NCI-H2171 (cell line): ENCODE data around the gene IPO13.
A peak's percentile ranks its signal among the peaks of the same experiment; 100 is the strongest.

Experiments used
- DNase-seq: peaks from one replicate; lab custom pipeline; 2025; lab: John Stamatoyannopoulos, UW

The IPO13 gene, protein sequence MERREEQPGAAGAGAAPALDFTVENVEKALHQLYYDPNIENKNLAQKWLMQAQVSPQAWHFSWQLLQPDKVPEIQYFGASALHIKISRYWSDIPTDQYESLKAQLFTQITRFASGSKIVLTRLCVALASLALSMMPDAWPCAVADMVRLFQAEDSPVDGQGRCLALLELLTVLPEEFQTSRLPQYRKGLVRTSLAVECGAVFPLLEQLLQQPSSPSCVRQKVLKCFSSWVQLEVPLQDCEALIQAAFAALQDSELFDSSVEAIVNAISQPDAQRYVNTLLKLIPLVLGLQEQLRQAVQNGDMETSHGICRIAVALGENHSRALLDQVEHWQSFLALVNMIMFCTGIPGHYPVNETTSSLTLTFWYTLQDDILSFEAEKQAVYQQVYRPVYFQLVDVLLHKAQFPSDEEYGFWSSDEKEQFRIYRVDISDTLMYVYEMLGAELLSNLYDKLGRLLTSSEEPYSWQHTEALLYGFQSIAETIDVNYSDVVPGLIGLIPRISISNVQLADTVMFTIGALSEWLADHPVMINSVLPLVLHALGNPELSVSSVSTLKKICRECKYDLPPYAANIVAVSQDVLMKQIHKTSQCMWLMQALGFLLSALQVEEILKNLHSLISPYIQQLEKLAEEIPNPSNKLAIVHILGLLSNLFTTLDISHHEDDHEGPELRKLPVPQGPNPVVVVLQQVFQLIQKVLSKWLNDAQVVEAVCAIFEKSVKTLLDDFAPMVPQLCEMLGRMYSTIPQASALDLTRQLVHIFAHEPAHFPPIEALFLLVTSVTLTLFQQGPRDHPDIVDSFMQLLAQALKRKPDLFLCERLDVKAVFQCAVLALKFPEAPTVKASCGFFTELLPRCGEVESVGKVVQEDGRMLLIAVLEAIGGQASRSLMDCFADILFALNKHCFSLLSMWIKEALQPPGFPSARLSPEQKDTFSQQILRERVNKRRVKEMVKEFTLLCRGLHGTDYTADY

DNA sequence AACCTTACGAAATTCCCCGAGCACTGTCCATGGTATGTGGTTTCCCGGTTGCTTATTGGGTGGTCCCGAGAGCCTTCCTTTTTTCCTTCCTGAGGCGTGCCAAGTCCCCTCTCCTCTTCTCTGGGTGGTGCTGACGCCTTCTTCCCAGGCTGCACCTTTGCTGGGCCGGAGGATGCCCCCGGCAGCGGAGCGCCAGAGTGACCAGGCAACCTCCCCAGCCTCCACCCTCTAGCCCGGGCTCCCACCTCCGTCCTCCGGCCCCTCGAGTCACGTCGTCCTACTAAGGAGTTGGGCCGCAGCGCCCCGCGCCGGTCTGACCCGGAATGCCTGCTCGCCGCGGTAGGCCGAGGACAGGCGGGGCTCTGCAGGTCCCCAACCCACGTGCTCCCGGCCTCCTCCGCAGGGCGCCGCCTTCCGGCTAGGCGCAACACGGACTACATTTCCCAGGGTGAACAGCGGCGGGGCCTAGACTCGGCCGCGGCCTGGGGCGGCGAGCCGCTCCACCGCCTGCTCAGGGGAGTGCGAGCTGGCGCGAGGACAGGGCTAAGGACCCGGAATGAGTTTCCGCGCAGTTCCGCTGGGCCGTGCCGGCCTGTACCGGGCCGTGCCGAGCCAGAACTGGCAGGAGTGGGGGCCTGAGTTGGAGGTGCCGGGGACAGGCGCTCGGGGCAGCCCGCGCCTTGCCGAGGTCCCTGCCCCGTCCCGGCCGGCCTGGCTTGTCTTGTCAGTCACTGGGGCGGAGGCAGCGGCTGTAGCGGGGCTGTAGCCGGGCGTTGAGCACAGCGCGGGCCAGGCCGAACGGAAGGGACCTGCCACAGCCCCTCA lies at the start of gene IPO13:
Gene IPO13, plus strand, starts transcription at position 715 of the 825 bp plus-strand sequence. CDS start 651 bp downstream, outside the sequence.
- DNase-seq, result peak; percentile 93

- DNase-seq, result no peak
Measured at GRCh38 chr1:43898981-43899380, 47.8 kb upstream of the IPO13 start.

- no peak for DNase-seq
Measured at GRCh38 chr1:43900386-43900785, 46.4 kb upstream of the IPO13 start.

DNA sequence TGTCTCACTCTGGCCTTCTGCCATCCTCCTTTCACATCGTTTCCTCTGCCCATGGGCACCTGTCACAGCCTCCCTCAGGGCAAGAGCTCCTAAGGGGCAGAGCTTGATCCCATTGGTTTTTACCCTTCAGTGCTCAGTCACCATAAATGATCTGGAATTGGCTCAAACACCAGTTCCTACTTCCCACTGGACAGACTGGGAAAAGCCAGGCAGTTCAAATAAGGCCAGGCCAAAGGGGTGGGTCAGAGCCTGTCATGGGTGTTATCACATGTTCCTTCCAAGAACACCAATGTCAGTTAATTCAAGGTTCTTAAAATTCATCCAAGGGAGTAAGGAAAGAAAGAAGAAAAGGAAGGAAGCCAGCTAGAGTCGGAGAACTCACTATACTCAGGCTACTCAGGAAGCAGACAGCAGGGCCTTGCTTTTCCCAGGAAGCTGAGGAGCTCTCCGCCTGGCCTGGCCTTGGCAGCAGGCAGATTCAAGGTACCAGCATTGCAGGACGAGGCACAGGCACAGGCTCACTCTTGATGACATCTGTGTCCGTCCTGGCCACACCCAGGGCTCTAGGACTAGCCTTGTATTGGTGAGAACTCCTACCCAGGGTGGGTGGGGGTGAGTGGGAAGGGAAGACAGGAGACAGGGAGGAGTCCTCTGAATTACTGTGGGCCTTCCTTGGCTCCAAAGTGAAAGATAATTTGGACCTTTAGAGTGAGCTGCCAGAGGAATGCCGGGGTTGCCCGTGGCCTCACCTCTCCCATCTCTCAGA lies 45.4 kb upstream of the IPO13 start:
- no peak for DNase-seq

DNA sequence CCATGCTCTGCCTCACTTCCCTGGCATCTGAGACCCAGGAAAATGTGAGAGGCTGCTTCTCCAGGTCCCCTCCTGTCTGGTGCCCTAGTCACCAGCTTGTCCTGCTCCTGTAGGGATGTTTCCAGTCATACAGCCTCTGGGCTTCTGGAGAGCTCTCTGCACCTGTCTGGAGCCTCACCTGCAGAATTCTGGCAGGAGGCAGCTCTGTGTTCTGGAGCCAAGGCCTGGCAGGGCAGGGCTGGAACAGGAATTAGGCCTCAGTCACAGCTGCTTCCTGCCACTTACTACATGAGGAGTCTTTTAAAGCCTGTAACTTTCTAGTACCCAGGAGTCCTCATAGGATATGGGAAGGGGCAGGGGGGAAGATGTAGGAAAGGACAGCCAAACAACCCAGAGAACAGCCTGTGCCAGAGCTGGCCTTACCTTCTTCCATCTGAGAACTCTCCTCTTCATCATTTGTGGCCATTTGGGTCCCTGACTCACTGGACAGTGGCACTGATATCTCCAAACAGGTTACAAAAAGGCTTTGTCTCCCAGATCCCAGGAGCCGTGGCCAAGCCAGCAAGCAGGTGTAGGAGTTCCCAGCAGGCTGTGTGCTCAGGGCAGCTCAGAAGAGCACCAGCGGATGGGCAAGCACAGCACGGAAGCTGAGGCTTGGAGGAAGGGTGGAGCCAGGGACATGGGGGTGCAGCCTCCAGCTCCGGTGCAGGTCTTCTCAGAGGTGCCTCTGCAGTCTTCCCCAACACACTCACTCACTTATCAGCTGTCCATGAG lies 44.5 kb upstream of the IPO13 start:
- no peak for DNase-seq

DNA sequence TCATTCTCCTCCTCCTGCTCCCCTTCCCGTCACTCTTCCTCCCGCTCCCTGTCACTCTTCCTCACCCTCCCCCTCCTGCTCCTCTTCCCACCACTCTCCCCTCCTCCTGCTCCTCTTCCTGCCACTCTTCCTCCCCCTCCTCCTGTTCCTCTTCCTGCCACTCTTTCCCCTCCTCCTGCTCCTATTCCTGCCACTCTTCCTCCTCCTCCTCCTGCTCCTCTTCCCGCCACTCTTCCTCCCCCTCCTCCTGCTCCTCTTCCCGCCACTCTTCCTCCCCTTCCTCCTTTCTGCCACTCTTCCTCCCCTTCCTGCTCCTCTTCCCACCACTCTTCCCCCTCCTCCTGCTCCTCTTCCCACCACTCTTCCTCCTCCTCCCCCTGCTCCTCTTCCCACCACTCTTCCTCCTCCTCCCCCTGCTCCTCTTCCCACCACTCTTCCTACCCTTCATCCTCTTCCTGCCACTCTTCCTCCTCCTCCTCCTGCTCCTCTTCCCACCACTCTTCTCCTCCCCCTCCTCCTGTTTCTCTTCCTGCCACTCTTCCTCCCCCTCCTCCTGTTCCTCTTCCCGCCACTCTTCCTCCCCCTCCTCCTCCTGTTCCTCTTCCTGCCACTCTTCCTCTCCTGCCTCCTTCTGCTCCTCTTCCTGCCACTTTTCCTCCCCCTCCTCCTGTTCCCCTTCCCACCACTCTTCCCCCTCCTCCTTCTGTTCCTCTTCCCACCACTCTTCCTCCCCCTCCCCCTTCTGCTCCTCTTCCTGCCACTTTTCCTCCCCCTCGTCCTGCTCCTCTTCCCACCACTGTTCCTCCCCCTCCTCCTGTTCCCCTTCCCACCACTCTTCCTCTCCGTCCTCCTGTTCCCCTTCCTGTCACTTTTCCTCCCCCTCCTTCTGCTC lies 41.8 kb upstream of the IPO13 start:
- DNase-seq, result no peak

GRCh38 chr1:43908226-43908625 lies 38.5 kb upstream of the IPO13 start:
- no peak for DNase-seq

DNA sequence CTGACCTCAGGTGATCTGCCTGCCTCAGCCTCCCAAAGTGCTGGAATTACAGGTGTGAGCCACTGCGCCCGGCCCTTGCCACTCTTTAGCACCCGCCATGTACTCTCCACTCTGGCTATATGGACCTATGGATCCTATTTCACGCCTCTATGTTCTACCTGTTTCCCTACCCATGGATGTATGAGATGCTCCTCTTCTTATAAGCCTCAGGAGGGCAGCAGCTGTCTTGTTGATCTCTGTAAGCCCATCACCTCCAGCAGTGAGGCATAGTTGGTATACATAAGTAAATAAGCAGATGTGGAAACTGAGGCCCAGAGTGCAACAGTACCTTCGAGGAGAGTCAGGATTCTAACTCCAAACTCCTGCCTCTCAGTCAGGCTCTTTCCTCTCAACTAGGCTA lies 37.9 kb upstream of the IPO13 start:
- DNase-seq, result no peak

- DNase-seq, result no peak
Measured at GRCh38 chr1:43910343-43910742, 36.4 kb upstream of the IPO13 start.

- no peak for DNase-seq
Measured at GRCh38 chr1:43912607-43913006, 34.1 kb upstream of the IPO13 start.

DNA sequence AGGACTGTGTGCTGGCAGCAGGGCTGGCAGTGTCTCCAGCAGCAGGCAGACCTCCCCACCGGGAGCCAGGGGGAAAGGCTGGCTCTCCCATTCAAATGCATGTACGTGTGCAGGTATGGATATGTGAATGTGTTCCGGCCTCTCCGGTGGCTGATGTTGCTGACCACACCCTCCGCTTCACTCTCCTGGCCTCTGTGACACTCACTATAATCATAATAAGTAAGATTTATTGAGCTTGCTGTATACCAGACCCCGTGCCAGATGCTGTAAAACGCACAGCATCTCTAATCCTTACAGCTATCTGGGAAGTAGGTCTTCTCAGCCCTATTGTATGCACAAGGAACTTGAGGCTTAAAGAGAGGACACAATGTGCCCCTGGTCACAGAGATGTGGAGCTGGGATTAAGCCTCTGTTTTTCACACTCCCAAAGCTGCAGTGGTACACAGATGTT lies 33.7 kb upstream of the IPO13 start:
- no peak for DNase-seq

GRCh38 chr1:43913666-43914360 lies 32.9 kb upstream of the IPO13 start:
- DNase-seq, result no peak

DNA sequence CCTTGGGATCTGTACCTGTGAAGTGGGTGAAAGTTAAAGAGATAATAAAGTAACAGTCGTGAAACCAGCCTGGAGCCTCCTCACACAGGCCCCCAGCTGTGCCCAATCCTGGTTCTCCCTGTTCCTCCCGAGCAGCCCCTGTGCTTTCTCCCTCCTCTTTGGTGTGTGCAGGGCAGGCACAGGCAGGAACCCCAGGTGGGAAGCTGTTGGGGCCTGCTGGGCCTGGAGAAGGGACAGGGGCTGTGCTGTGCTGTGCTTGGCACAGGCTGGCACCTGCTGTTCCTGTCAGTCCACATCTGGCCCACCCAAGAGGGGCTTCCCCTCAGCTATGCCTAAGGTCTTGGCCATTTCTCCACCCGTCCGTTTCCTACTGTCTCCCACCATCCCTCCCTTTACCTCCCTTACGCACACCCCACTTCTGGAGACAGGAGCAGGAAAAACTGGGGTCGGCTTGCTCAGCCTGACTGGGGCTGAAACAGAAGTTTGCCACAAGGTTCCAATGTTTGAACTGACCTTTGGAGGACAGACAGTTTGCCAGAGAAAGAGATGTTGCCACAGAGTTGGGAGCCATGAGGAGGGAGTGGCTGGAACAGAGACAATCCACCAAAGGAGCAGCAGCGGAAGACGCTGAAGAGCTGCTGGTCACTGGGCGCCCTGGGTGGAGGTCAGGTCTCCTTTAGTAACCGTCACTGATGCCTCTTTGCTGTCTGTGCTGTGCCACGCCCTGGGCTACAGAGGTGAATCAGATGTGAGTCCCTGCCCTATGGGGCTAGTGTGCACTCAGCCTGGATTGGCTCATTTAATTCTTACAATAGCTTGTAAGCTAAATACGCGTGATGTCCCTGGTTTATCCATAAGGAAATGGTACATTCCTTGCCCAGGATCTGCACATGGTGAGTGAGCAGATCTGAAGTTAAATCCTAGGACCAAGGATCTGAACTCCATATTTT lies 31.9 kb upstream of the IPO13 start:
- no peak for DNase-seq

DNA sequence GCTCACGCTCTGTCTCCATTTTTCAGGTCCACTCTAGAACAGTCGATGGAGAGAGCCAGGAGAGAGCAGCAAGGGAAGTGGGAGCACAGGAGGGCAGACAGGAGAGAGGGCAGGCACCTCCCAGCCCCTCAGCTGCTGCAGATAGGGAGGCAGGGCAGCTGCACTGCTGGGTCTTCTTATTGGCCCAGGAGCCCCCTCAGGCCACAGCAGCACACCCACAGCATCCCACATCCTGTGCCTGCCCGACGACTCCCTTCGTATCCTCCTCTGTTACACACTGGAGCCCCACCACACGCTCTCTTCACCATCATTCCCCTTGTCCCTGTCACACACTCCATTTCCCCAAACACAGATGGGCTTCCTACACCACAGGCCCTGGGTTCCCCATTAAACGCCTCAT lies 26.8 kb upstream of the IPO13 start:
- DNase-seq, result no peak

DNA sequence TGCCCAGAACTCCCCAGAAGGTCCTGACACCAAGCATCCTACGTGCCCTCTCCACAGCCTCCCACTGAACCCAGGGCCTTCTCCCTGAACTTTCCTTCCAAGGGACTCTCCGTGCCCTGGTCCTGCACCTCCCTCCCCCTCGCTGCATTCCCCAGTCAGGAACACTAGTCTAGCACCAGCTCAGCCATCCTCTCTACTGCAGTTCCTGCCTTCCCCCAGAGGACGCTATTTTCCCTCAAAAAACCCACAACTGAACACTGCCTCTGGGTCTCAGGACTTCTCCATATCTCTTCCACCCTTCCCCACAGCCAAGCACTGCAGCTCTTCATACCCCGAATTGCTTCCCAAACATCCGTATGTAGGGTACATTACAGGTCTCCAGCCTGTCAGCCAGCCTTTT lies 25.7 kb upstream of the IPO13 start:
- DNase-seq, result no peak

DNA sequence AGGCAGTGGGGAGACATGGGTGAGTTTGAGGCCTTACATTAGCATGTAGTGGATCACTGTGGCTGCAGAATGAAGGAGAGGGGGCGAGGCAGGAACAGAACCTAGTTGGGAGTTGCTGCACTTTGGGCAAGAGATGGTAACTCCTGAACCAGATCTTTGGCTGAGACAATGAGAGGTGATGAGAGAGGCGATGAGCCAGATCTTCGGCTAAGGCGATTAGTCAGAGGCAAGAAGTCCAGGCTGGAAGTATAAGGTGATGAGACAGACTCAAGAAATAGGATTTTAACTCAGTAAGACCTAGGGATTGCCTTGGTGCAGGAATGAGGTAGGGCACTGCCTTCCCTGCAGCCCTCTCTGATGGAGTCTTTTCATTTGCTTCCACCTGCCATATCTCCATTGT lies 22.2 kb upstream of the IPO13 start:
- no peak for DNase-seq

GRCh38 chr1:43925846-43926245 lies 20.9 kb upstream of the IPO13 start:
- DNase-seq, result no peak
